ENCODE measurements around the gene SLC22A23. TPM values are rescaled to one million over a fixed set of nuclear protein-coding genes. Genes with fewer than 3 reads are reported as not detected.

SLC22A23 gene
- total RNA-seq, 2 donors from 2014 or later, result 11.1 to 13.3 TPM

GRCh38 chr6:3439961-3440360 lies 16.9 kb downstream of the SLC22A23 start:
- H3K27me3 ChIP-seq (ENCODE audit: control insufficient read depth, insufficient read depth, low read length, poor library complexity, severe bottlenecking), result no peaks in the 10 kb centered on the region
- Mint-ChIP-seq H3K27ac (no peak overlapping the region), H3K9me3 (peaks cover 2% of the 10 kb centered on the region), H3K4me1 (peaks cover 52% of the 10 kb centered on the region), H3K36me3 (ENCODE audit: low read depth) (peaks cover 12% of the 10 kb centered on the region), H3K4me3 (no peak overlapping the region), H3K27me3 (ENCODE audit: insufficient read depth) (no peaks in the 10 kb centered on the region)
- no peak for TF ChIP-seq CTCF (conservative IDR thresholded peaks at IDR 0.05)
- WGBS, 2 experiments (ENCODE audit: insufficient coverage in 1 of 2, insufficient read length in 1 of 2), result 81 to 93% methylated on average over 3 to 4 of the region's 4 CpGs
- no peaks in the 10 kb centered on the region for H3K36me3 ChIP-seq (ENCODE audit: control insufficient read depth, insufficient read depth, low read length)
- H3K9me3 ChIP-seq (ENCODE audit: control insufficient read depth, low read length), result no peaks in the 10 kb centered on the region
- no peak overlapping the region for H3K4me3 ChIP-seq (ENCODE audit: low read length)
- H3K9ac ChIP-seq (ENCODE audit: extremely low read depth, low read length, poor library complexity, severe bottlenecking), result no peak overlapping the region
- peak; percentile 35 for DNase-seq
- no peak overlapping the region for H3K27ac ChIP-seq (ENCODE audit: low read depth, low read length)
- H3K4me1 ChIP-seq (ENCODE audit: control insufficient read depth, insufficient read depth, low read length), result peaks cover 21% of the 10 kb centered on the region

DNA sequence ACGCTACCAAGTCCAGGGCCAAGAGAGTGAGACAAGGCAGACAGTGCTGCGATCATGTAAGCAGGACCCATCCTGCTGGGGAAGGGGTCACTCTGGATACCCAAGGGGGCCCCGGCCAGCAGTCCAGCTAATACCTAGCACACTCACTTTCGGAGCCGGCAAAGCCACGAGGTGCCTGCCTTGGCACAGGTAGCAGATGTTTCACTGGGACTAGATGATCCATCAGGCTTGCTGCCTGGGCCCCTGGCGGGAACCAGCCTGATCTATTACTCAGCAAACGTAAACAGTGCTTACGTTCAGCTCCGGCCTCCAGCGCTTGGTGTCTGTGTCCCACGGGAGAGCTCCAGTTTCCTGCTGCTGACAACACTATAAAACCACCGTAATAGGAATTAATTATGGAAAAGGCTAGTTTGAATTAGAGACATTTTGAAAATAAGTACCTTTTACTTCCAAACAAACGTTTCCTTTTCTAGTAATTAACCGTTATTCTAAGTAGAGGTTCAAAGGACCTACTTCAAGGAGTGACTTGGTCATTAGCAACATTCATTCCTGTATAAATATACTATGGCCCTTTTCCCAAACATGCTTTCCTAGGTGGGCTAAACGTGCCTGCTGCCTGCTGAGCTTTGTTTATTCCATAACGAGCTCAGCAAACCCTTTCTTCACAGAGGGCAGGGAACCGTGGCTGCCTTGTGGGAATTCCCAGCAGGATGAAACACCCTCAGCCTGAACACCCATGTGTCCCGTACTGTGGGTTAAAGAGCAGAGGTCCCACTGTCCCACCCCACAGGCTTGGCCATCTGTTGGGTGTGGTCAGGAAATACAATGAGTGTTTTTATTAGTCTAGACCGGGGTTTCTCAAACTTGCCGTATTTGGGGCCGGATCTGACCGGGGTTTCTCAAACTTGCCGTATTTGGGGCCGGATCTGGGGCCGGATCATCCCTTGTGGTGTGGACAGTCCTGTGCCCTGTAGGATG lies 18.4 kb downstream of the SLC22A23 start:
- H3K36me3 Mint-ChIP-seq (ENCODE audit: low read depth), result peaks cover 12% of the 10 kb centered on the region
- H3K4me3 ChIP-seq (ENCODE audit: low read length), result peak overlapping the region; percentile 53
- H3K4me1 Mint-ChIP-seq, result peaks cover 39% of the 10 kb centered on the region
- peaks cover 21% of the 10 kb centered on the region for H3K4me1 ChIP-seq (ENCODE audit: control insufficient read depth, insufficient read depth, low read length)
- WGBS, 2 experiments (ENCODE audit: insufficient coverage in 1 of 2, insufficient read length in 1 of 2), result 74 to 81% methylated on average over 23 to 26 of the region's 26 CpGs
- no peaks in the 10 kb centered on the region for H3K27me3 ChIP-seq (ENCODE audit: control insufficient read depth, insufficient read depth, low read length, poor library complexity, severe bottlenecking)
- no peak overlapping the region for H3K4me3 Mint-ChIP-seq
- peak; percentile 59 for DNase-seq
- TF ChIP-seq CTCF (conservative IDR thresholded peaks at IDR 0.05), result no peak
- H3K27ac Mint-ChIP-seq, result peak overlapping the region; percentile 41
- H3K9me3 ChIP-seq (ENCODE audit: control insufficient read depth, low read length), result no peaks in the 10 kb centered on the region
- H3K9me3 Mint-ChIP-seq, result peaks cover 2% of the 10 kb centered on the region
- no peak overlapping the region for H3K27ac ChIP-seq (ENCODE audit: low read depth, low read length)
- H3K27me3 Mint-ChIP-seq (ENCODE audit: insufficient read depth), result no peaks in the 10 kb centered on the region
- H3K9ac ChIP-seq (ENCODE audit: extremely low read depth, low read length, poor library complexity, severe bottlenecking), result no peak overlapping the region
- no peaks in the 10 kb centered on the region for H3K36me3 ChIP-seq (ENCODE audit: control insufficient read depth, insufficient read depth, low read length)

DNA sequence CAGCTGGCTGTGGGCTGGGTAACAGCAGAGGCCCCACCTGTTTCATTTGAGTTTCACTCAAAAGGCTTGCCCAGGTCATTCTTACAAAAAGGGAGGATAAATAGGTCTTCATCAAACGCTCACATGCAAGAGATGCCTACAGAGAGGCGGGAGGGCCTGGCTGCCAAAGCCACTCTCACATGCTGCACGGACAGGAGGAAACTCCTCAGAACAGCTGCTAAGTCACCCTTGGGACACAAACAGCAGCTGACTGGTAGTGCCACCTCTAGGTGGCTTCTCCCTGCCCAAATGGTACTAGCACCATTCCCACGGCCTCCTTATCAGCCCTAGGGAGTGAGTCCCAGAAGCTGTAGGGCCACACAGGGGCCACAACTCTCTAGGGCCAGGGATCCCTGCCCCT lies 23.8 kb downstream of the SLC22A23 start:
- Mint-ChIP-seq H3K36me3 (ENCODE audit: low read depth) (peaks cover 13% of the 10 kb centered on the region), H3K27me3 (ENCODE audit: insufficient read depth) (no peaks in the 10 kb centered on the region), H3K9me3 (peaks cover 2% of the 10 kb centered on the region), H3K4me1 (peaks cover 3% of the 10 kb centered on the region), H3K4me3 (no peak overlapping the region), H3K27ac (no peak overlapping the region)
- Histone ChIP-seq H3K9me3 (ENCODE audit: control insufficient read depth, low read length) (no peaks in the 10 kb centered on the region), H3K36me3 (ENCODE audit: control insufficient read depth, insufficient read depth, low read length) (no peaks in the 10 kb centered on the region), H3K27me3 (ENCODE audit: control insufficient read depth, insufficient read depth, low read length, poor library complexity, severe bottlenecking) (no peaks in the 10 kb centered on the region), H3K4me1 (ENCODE audit: control insufficient read depth, insufficient read depth, low read length) (no peaks in the 10 kb centered on the region), H3K9ac (ENCODE audit: extremely low read depth, low read length, poor library complexity, severe bottlenecking) (no peak overlapping the region), H3K27ac (ENCODE audit: low read depth, low read length) (no peak overlapping the region), H3K4me3 (ENCODE audit: low read length) (no peak overlapping the region)
- TF ChIP-seq CTCF (conservative IDR thresholded peaks at IDR 0.05), result no peak
- 80 to 87% methylated on average over 4 of the region's 4 CpGs for WGBS, 2 experiments (ENCODE audit: insufficient coverage in 1 of 2, insufficient read length in 1 of 2)
- DNase-seq, result no peak
